Measurements from ENCODE around the gene MAGI1. TPM values are rescaled to one million over a fixed set of nuclear protein-coding genes. Genes with fewer than 3 reads are reported as not detected.

The MAGI1 gene
- total and polyA plus RNA-seq, 2 donors (not counting 1 experiment from before 2014, with no cell fraction given), result 15.7 to 23.7 TPM

DNA sequence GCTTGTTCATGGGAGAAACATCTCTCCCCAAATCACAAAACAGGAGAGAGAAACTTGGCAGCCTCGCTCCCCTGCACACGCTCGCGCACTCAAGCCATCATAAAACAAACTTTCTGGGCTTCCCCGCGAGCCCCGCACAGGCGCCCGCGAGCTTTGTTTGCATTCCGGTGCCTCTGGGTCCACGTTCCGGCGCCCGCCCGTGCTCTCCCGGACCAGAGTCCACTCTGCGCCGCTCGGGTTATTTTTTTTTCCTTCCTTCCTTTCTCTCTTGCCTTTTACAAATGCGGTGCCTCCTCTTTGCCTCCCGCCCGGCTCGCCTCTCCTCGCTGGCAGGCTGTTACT lies 363 bp downstream of the MAGI1 start:
- peaks cover 34% of the 10 kb centered on the region for H3K79me2 ChIP-seq (ENCODE audit: control insufficient read depth, insufficient read depth, low read length)
- no peak for DNase-seq (ENCODE audit: low read depth in 2 of 2)
- H3K9ac ChIP-seq (ENCODE audit: insufficient read depth, low read length), result peak overlapping the region; percentile 81
- no peaks in the 10 kb centered on the region for H3K27me3 ChIP-seq (ENCODE audit: control insufficient read depth, insufficient read depth, low read length)
- H2AFZ ChIP-seq (ENCODE audit: low read length), result peak overlapping the region; percentile 43
- H3K9me3 ChIP-seq (ENCODE audit: control insufficient read depth, insufficient read depth, low read depth, low read length), result no peaks in the 10 kb centered on the region
- no peaks in the 10 kb centered on the region for H3K36me3 ChIP-seq (ENCODE audit: control insufficient read depth, insufficient read depth, low read length)
- peak overlapping the region; percentile 88 for H3K27ac ChIP-seq (ENCODE audit: insufficient read depth, low read length)
- peak overlapping the region; percentile 90 for H3K4me2 ChIP-seq (ENCODE audit: extremely low read depth, insufficient read depth, low read length)
- peaks cover 29% of the 10 kb centered on the region for H3K4me1 ChIP-seq (ENCODE audit: control insufficient read depth, extremely low read depth, insufficient read depth, low read length)
- H4K20me1 ChIP-seq (ENCODE audit: control insufficient read depth, extremely low read depth, insufficient read depth, low read length), result no peaks in the 10 kb centered on the region
- TF ChIP-seq CTCF (conservative IDR thresholded peaks at IDR 0.05 in 1 of 2, IDR thresholded peaks at IDR 0.05 in 1 of 2; ENCODE audit: low read depth in 1 of 2, low read length in 2 of 2) (no peak), EZH2 (IDR thresholded peaks at IDR 0.05; ENCODE audit: low read length, missing control alignments) (no peak)
- peak overlapping the region; percentile 69 to 94 (median 87) for H3K4me3 ChIP-seq (replicated peaks in 1 of 4; ENCODE audit: control extremely low read depth in 1 of 4, insufficient read depth in 1 of 4, low read depth in 3 of 4, low read length in 4 of 4)

GRCh38 chr3:66037986-66038369 lies 740 bp downstream of the MAGI1 start:
- H3K9ac ChIP-seq (ENCODE audit: insufficient read depth, low read length), result peak overlapping the region; percentile 81
- H3K27ac ChIP-seq (ENCODE audit: insufficient read depth, low read length), result peak overlapping the region; percentile 88
- no peaks in the 10 kb centered on the region for H4K20me1 ChIP-seq (ENCODE audit: control insufficient read depth, extremely low read depth, insufficient read depth, low read length)
- peak overlapping the region; percentile 52 for H2AFZ ChIP-seq (ENCODE audit: low read length)
- peak overlapping the region; percentile 90 for H3K4me2 ChIP-seq (ENCODE audit: extremely low read depth, insufficient read depth, low read length)
- peak overlapping the region; percentile 69 to 94 (median 87) for H3K4me3 ChIP-seq (replicated peaks in 1 of 4; ENCODE audit: control extremely low read depth in 1 of 4, insufficient read depth in 1 of 4, low read depth in 3 of 4, low read length in 4 of 4)
- peaks cover 38% of the 10 kb centered on the region for H3K79me2 ChIP-seq (ENCODE audit: control insufficient read depth, insufficient read depth, low read length)
- TF ChIP-seq EZH2 (IDR thresholded peaks at IDR 0.05; ENCODE audit: low read length, missing control alignments) (no peak), CTCF (conservative IDR thresholded peaks at IDR 0.05 in 1 of 2, IDR thresholded peaks at IDR 0.05 in 1 of 2; ENCODE audit: low read depth in 1 of 2, low read length in 2 of 2) (no peak)
- H3K27me3 ChIP-seq (ENCODE audit: control insufficient read depth, insufficient read depth, low read length), result no peaks in the 10 kb centered on the region
- peak in 1 of 2 donors; percentile 14 for DNase-seq (ENCODE audit: low read depth in 2 of 2)
- H3K4me1 ChIP-seq (ENCODE audit: control insufficient read depth, extremely low read depth, insufficient read depth, low read length), result peaks cover 29% of the 10 kb centered on the region
- H3K36me3 ChIP-seq (ENCODE audit: control insufficient read depth, insufficient read depth, low read length), result no peaks in the 10 kb centered on the region
- no peaks in the 10 kb centered on the region for H3K9me3 ChIP-seq (ENCODE audit: control insufficient read depth, insufficient read depth, low read depth, low read length)

DNA sequence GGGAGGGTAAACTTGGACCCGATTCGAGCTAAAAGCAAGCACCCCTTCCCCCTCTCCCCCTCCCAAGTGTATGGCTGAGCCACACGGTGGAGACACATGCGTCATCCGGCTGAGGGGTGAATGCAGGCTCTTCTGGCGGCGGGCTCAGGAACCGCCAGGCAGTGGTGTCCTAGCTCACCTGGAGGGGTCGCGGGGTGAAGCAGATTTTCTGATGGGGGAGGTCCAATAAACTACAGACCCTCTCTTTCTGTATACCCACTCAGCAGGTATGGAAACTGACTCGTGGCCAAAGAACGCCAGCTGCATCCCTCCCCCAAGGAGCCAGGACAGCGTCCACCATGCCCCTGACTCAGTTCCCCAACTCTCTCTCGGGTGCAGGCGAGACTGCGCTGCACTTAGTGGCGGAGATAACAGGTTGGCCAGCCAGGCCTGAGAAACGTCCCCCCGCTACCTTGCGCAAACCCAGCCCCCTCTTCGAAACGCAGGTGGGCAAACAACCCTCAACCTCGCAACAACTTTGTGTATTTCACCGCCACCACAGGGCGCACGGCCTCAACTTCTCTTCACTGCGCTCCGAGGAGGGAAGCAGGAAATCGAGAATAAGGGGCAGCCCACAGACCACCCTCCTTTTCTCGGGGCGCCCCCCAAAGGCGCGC lies 1.3 kb downstream of the MAGI1 start:
- Histone ChIP-seq H3K9me3 (ENCODE audit: control insufficient read depth, insufficient read depth, low read depth, low read length) (no peaks in the 10 kb centered on the region), H3K4me2 (ENCODE audit: extremely low read depth, insufficient read depth, low read length) (peak overlapping the region; percentile 90), H3K4me3 (replicated peaks in 1 of 4; ENCODE audit: control extremely low read depth in 1 of 4, insufficient read depth in 1 of 4, low read depth in 3 of 4, low read length in 4 of 4) (peak overlapping the region; percentile 69 to 94 (median 87)), H3K4me1 (ENCODE audit: control insufficient read depth, extremely low read depth, insufficient read depth, low read length) (peaks cover 29% of the 10 kb centered on the region), H3K27ac (ENCODE audit: insufficient read depth, low read length) (peak overlapping the region; percentile 88), H3K79me2 (ENCODE audit: control insufficient read depth, insufficient read depth, low read length) (peaks cover 38% of the 10 kb centered on the region), H2AFZ (ENCODE audit: low read length) (peak overlapping the region; percentile 52), H3K27me3 (ENCODE audit: control insufficient read depth, insufficient read depth, low read length) (no peaks in the 10 kb centered on the region), H4K20me1 (ENCODE audit: control insufficient read depth, extremely low read depth, insufficient read depth, low read length) (no peaks in the 10 kb centered on the region), H3K36me3 (ENCODE audit: control insufficient read depth, insufficient read depth, low read length) (no peaks in the 10 kb centered on the region), H3K9ac (ENCODE audit: insufficient read depth, low read length) (peak overlapping the region; percentile 81)
- TF ChIP-seq CTCF (conservative IDR thresholded peaks at IDR 0.05 in 1 of 2, IDR thresholded peaks at IDR 0.05 in 1 of 2; ENCODE audit: low read depth in 1 of 2, low read length in 2 of 2), result peak in 1 of 2 donors; percentile 16
- no peak for TF ChIP-seq EZH2 (IDR thresholded peaks at IDR 0.05; ENCODE audit: low read length, missing control alignments)
- peak; percentile 36 to 70 for DNase-seq (ENCODE audit: low read depth in 2 of 2)
